GM12892 (cell line): Measurements from ENCODE around the gene GNA12.

ENCODE experiments used
- POLR2A ChIP-seq: IDR thresholded peaks from 2 replicates; pipeline ENCODE4 v1.6.1; 2011; ENCODE audit warnings: low read depth, low read length, control low read depth
- POLR2AphosphoS5 ChIP-seq: IDR thresholded peaks from 2 replicates; pipeline ENCODE4 v1.6.1; 2011; ENCODE audit warnings: low read depth, low read length, control low read depth

DNA sequence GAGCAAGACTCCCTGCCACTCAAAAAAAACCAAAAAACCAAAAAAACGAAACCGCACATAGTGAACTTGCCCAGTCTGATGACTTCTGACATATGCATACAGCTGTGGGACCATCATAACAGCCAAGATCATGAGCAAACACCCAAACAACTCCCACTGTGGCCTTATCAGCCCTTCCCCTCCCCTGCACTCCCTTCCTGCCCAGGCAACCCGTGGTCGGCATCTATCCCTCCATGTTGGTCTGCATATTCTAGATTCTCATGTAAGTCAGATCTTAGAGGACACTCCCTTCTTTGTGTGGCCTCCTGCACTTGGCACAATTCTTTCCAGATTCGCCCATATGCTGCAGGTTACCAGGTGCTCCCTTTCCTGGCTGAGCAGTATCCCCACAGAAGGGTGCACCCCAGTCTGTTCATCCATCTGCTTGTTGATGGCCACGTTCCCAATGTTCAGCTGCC, 72.8 kb downstream of the GNA12 start:
- TF ChIP-seq POLR2A (no peak), POLR2AphosphoS5 (no peak)
